ENCODE data around the gene LRP5.

- TF ChIP-seq CTCF (IDR thresholded peaks at IDR 0.05) = no peak
- TF ChIP-seq KAT7 (CRISPR knock-in tag; IDR thresholded peaks at IDR 0.05; ENCODE audit: borderline replicate concordance) = no peak
- TF ChIP-seq PRDM15 (CRISPR knock-in tag; IDR thresholded peaks at IDR 0.05) = no peak
- no peak for TF ChIP-seq ESRRA (CRISPR knock-in tag; IDR thresholded peaks at IDR 0.05; ENCODE audit: borderline replicate concordance)
- no peak for TF ChIP-seq ZNF232 (CRISPR knock-in tag; IDR thresholded peaks at IDR 0.05)
- no peak for TF ChIP-seq ELF4 (CRISPR knock-in tag; IDR thresholded peaks at IDR 0.05; ENCODE audit: low read depth)
- TF ChIP-seq FOXJ3 (CRISPR knock-in tag; IDR thresholded peaks at IDR 0.05; ENCODE audit: borderline replicate concordance) = no peak
- no peak for TF ChIP-seq TCF7 (CRISPR knock-in tag; IDR thresholded peaks at IDR 0.05; ENCODE audit: low read depth)
- no peak for TF ChIP-seq MAX (CRISPR knock-in tag; IDR thresholded peaks at IDR 0.05)
- no peak for TF ChIP-seq MXD4 (CRISPR knock-in tag; IDR thresholded peaks at IDR 0.05; ENCODE audit: borderline replicate concordance)
- no peak for TF ChIP-seq NFE2L1 (CRISPR knock-in tag; IDR thresholded peaks at IDR 0.05)
- TF ChIP-seq SMAD3 (CRISPR knock-in tag; IDR thresholded peaks at IDR 0.05; ENCODE audit: borderline replicate concordance) = no peak
Observed at GRCh38 chr11:68341557-68342458, 29.4 kb downstream of the LRP5 start.

Measured in WTC11 (cell line).